ENCODE data around the gene NTM. TPM values are rescaled to one million over a fixed set of nuclear protein-coding genes. Genes with fewer than 3 reads are reported as not detected.

NTM gene
- total RNA-seq, 1 experiment from 2014 or later, result 9.9 TPM

DNA sequence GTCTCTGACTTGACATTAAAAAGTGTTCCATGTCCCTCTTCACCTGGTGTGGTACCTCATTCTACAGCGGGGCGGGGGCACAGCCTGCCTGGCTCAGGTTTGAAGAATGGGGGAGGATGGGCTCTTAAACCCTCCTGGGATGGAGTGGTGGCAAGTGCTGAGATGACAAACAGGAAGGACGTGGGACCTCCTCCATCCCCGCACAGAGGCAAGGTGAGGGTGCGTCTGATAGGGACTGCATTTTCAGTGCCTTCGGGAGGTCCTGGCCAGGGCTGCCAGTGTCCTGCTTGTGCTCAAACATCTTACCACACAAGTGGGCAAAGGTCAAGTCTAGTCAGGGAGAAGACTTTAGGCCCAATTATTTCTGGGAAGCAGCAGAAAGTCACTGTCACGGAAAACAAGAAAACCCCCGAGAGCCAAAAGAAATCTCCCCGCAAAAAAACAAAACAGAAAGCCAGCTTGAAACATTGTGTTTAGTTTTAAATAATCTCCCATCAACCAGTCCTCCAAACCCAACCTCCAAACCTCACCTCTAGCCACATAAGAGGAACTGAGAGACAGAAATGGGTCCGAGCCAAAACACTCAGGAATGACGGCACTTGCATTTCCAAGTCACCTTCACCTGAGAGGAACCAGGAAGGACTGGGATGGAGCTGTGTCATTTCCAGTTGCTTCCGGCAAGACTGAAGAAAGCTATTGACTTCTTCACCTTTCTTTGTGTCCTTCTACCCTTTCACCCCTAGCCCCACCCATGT is 966.5 kb downstream of the NTM start:
- no peak overlapping the region for H2BK120ac ChIP-seq (ENCODE audit: low read depth, low read length, poor library complexity, severe bottlenecking)
- H3K23ac ChIP-seq (ENCODE audit: insufficient read length, low read depth, low read length), result no peak overlapping the region
- no peak overlapping the region for H3K56ac ChIP-seq (ENCODE audit: insufficient read length, low read depth, low read length)
- whole genome bisulfite sequencing (ENCODE audit: extremely low coverage, insufficient read length, low lambda C conversion rate), result no CpG with 5 or more reads among the region's 12 CpGs
- H3K79me2 ChIP-seq (ENCODE audit: insufficient read depth, low read length), result no peaks in the 10 kb centered on the region
- Mint-ChIP-seq H3K9me3 (no peaks in the 10 kb centered on the region; a peak in 1 of 5 replicates), H3K27ac (peak overlapping the region in 1 of 3 experiments; percentile 75; a peak in 1 of 7 replicates), H3K4me1 (peaks cover 10 to 14% of the 10 kb centered on the region in 2 experiments), H3K27me3 (ENCODE audit: low read depth) (peaks cover 63% of the 10 kb centered on the region), H3K4me3 (no peak overlapping the region), H3K36me3 (ENCODE audit: insufficient read depth in 1 of 3, low read depth in 3 of 3) (peaks cover 0 to 4% (median 2%) of the 10 kb centered on the region in 3 experiments; a peak in 3 of 7 replicates)
- no peak overlapping the region for H4K8ac ChIP-seq (replicated peaks; ENCODE audit: insufficient read length, low read depth, low read length)
- no peaks in the 10 kb centered on the region for H3K9me3 ChIP-seq (ENCODE audit: control insufficient read depth, low read depth, low read length)
- H3K79me1 ChIP-seq (ENCODE audit: insufficient read depth, low read depth, low read length, poor library complexity, severe bottlenecking), result no peaks in the 10 kb centered on the region
- H2AK5ac ChIP-seq (ENCODE audit: insufficient read length, low read length), result no peak overlapping the region
- no peak overlapping the region for H2BK15ac ChIP-seq (ENCODE audit: low read depth, low read length)
- no peak overlapping the region for H4K5ac ChIP-seq (ENCODE audit: insufficient read length, low read depth, low read length)
- H2AFZ ChIP-seq (ENCODE audit: low read length), result no peak overlapping the region
- no peak overlapping the region for H3K9ac ChIP-seq (ENCODE audit: extremely low read depth, insufficient read length, low read length)
- no peak overlapping the region for H2BK5ac ChIP-seq (ENCODE audit: insufficient read length, low read length)
- no peaks in the 10 kb centered on the region for H3K4me1 ChIP-seq (ENCODE audit: insufficient read depth, low read length)
- no peak overlapping the region for H3K4me2 ChIP-seq (ENCODE audit: insufficient read depth, insufficient read length, low read length)
- H2BK20ac ChIP-seq (ENCODE audit: low read depth, low read length, poor library complexity, severe bottlenecking), result no peak overlapping the region
- no peak overlapping the region for H4K91ac ChIP-seq (ENCODE audit: insufficient read length, low read depth, low read length)
- H3K27me3 ChIP-seq (ENCODE audit: insufficient read depth, low read length), result no peaks in the 10 kb centered on the region
- H3K14ac ChIP-seq (ENCODE audit: insufficient read depth, low read length), result no peak overlapping the region
- H3K18ac ChIP-seq (ENCODE audit: insufficient read length, low read depth, low read length), result no peak overlapping the region
- DNase-seq, result no peak
- no peaks in the 10 kb centered on the region for H4K20me1 ChIP-seq (ENCODE audit: control insufficient read depth, insufficient read depth, insufficient read length)
- TF ChIP-seq, protein P1, sequence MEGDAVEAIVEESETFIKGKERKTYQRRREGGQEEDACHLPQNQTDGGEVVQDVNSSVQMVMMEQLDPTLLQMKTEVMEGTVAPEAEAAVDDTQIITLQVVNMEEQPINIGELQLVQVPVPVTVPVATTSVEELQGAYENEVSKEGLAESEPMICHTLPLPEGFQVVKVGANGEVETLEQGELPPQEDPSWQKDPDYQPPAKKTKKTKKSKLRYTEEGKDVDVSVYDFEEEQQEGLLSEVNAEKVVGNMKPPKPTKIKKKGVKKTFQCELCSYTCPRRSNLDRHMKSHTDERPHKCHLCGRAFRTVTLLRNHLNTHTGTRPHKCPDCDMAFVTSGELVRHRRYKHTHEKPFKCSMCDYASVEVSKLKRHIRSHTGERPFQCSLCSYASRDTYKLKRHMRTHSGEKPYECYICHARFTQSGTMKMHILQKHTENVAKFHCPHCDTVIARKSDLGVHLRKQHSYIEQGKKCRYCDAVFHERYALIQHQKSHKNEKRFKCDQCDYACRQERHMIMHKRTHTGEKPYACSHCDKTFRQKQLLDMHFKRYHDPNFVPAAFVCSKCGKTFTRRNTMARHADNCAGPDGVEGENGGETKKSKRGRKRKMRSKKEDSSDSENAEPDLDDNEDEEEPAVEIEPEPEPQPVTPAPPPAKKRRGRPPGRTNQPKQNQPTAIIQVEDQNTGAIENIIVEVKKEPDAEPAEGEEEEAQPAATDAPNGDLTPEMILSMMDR (conservative IDR thresholded peaks at IDR 0.05), result no peak
- H3K23me2 ChIP-seq (ENCODE audit: insufficient read length, low read depth, low read length, poor library complexity, severe bottlenecking), result no peaks in the 10 kb centered on the region
- H3T11ph ChIP-seq (ENCODE audit: low read length), result no peak overlapping the region
- no peak overlapping the region for H3K27ac ChIP-seq (ENCODE audit: insufficient read length, low read depth, low read length)
- H3K4ac ChIP-seq (ENCODE audit: low read depth, low read length), result no peak overlapping the region
- no peak overlapping the region for H2BK12ac ChIP-seq (ENCODE audit: insufficient read length, low read depth, low read length)
